OCI-LY3 (cell line): ENCODE data around the gene LIN54.

ENCODE experiments used
- EZH2phosphoT487 ChIP-seq: fragments of 200-600 bp; shearing (Covaris generic); IDR thresholded peaks from 2 replicates; pipeline ENCODE4 v1.6.1; 2018; ENCODE audit warnings: antibody characterized with exemption, mixed run types, low read depth
- TF ChIP-seq, protein P1 (sequence below): fragments of 200-600, 300-600 bp; sonication (generic); IDR thresholded peaks from 2 replicates; pipeline ENCODE4 v1.5.1; 2014; ENCODE audit warnings: antibody characterized with exemption, low read length, low read depth

DNA sequence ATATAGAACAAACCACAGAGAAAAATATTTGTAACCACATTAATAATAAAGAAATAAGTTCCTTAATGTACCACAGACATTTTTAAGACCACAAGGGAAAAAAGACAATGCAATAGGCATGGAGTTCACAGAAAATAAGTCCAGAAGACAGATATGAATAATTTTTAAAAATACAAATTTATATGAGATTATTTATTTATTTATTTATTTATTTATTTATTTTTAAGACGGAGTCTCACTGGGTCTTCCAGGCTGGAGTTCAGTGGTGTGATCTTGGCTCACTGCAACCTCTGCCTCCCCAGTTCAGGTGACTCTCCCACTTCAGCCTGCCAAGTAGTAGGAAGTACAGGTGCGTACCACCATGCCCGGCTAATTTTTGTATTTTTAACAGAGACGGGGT, 56.4 kb downstream of the LIN54 start:
- TF ChIP-seq, protein P1, sequence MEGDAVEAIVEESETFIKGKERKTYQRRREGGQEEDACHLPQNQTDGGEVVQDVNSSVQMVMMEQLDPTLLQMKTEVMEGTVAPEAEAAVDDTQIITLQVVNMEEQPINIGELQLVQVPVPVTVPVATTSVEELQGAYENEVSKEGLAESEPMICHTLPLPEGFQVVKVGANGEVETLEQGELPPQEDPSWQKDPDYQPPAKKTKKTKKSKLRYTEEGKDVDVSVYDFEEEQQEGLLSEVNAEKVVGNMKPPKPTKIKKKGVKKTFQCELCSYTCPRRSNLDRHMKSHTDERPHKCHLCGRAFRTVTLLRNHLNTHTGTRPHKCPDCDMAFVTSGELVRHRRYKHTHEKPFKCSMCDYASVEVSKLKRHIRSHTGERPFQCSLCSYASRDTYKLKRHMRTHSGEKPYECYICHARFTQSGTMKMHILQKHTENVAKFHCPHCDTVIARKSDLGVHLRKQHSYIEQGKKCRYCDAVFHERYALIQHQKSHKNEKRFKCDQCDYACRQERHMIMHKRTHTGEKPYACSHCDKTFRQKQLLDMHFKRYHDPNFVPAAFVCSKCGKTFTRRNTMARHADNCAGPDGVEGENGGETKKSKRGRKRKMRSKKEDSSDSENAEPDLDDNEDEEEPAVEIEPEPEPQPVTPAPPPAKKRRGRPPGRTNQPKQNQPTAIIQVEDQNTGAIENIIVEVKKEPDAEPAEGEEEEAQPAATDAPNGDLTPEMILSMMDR, result no peak
- TF ChIP-seq EZH2phosphoT487, result no peak
